ENCODE measurements around the gene LONP1. TPM values are rescaled to one million over a fixed set of nuclear protein-coding genes. Genes with fewer than 3 reads are reported as not detected.
A peak's percentile ranks its signal among the peaks of the same experiment; 100 is the strongest.

The LONP1 gene
- total RNA-seq, 4 donors from 2014 or later = 42.1 to 57.4 (median 47.7) TPM

DNA sequence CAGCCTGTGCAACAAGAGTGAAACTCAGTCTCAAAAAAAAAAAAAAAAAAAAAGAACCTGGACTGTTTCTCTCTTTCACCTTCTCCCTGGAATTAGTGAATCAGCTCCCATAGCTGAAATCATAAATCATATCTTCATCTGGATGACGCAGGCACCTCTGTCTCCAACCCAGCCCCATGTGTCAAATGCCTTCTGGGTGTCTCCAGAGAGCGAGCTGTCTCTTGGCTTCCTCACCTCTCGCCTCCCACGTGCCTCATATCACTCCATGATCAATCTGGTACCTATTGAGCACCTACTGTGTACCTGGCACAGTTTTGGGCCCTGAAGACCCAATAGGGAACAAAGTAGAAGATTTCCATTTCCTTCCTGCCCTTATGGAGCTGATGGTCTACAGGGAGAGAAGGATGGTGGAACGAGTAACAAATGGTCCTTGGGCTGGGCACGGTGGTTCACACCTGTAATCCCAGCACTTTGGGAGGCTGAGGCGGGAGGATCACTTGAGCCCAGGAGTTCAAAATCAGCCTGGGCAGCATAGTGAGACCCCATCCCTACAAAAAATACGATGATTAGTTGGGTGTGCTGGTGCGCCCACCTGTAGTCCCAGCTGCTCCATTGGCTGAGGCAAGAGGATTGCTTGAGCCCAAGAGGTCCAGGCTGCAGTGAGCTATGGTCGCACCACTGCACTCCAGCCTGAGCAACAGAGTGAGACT lies 36.6 kb downstream of the LONP1 start:
- no peak overlapping the region for H3K27ac ChIP-seq
- peaks cover 40% of the 10 kb centered on the region for H3K4me1 ChIP-seq
- no peaks in the 10 kb centered on the region for H3K27me3 ChIP-seq
- H3K4me3 ChIP-seq = no peak overlapping the region
- TF ChIP-seq POLR2A (IDR thresholded peaks at IDR 0.05) (no peak), EP300 (IDR thresholded peaks at IDR 0.05) (no peak), POLR2AphosphoS5 (IDR thresholded peaks at IDR 0.05) (no peak)
- TF ChIP-seq, protein P1, sequence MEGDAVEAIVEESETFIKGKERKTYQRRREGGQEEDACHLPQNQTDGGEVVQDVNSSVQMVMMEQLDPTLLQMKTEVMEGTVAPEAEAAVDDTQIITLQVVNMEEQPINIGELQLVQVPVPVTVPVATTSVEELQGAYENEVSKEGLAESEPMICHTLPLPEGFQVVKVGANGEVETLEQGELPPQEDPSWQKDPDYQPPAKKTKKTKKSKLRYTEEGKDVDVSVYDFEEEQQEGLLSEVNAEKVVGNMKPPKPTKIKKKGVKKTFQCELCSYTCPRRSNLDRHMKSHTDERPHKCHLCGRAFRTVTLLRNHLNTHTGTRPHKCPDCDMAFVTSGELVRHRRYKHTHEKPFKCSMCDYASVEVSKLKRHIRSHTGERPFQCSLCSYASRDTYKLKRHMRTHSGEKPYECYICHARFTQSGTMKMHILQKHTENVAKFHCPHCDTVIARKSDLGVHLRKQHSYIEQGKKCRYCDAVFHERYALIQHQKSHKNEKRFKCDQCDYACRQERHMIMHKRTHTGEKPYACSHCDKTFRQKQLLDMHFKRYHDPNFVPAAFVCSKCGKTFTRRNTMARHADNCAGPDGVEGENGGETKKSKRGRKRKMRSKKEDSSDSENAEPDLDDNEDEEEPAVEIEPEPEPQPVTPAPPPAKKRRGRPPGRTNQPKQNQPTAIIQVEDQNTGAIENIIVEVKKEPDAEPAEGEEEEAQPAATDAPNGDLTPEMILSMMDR (IDR thresholded peaks at IDR 0.05) = no peak
- WGBS = 82% methylated on average over 10 of the region's 10 CpGs
- no peak for DNase-seq (ENCODE audit: low spot score in 2 of 2)
- no peaks in the 10 kb centered on the region for H3K9me3 ChIP-seq
- no peaks in the 10 kb centered on the region for H3K36me3 ChIP-seq

DNA sequence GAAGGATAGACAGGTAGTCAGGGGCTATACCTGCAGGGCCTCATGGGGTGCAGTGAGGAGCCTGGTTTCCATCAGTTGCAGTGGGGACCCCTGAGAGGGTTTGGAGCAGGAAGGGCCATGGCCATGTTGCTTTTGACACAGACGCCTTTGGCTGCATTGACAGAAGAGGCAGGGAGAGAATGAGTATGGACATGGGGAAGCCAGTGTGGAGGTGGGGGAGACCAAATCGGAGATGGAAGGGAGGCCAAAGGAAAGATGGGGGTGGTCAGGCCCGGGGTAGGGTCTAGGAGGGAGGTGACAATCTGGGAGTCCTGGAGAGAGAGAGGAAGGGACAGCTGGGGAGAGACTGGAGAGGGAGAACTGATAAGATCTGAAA lies 37.9 kb downstream of the LONP1 start:
- no peak for DNase-seq (ENCODE audit: low spot score in 2 of 2)
- WGBS = 87% methylated on average over 3 of the region's 3 CpGs

DNA sequence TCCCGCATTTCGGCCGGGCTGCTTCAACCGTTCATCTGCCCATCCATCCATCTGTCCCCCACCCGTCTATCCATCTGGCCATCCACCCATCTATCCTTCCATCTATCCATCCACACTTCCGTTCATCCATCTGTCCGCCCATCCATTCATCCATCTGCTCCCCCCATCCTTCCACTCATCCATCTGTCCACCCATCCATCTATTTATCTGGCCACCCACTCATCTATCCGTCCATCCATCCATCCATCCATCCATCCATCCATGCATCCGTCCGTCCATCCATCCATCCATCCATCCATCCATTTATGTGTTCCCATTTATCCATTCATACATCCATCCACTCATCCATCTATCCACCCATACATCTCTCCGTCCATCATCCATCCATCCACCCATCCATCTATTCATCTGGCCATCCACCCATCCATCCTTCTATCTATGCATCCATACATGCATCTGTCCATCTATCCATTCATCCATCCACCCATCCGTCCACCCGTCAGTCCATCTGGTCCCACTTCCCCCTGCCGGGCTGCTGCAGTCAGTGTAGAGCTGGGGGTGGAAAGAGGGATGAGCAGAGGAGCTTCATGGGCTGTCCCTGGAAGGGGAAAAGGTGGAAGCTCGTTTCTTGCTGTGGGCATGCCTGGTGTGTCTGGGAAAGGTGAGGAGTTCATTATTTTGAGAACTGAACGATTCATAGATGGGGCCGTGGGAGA lies 38.4 kb downstream of the LONP1 start:
- 67% methylated on average over 17 of the region's 17 CpGs for WGBS
- TF ChIP-seq POLR2A (IDR thresholded peaks at IDR 0.05) (no peak), POLR2AphosphoS5 (IDR thresholded peaks at IDR 0.05) (no peak), EP300 (IDR thresholded peaks at IDR 0.05) (no peak)
- TF ChIP-seq, protein P1 (IDR thresholded peaks at IDR 0.05) = no peak
- no peaks in the 10 kb centered on the region for H3K9me3 ChIP-seq
- peak overlapping the region; percentile 76 for H3K4me3 ChIP-seq
- H3K36me3 ChIP-seq = no peaks in the 10 kb centered on the region
- H3K4me1 ChIP-seq = peaks cover 29% of the 10 kb centered on the region
- H3K27ac ChIP-seq = no peak overlapping the region
- DNase-seq (ENCODE audit: low spot score in 2 of 2) = no peak
- no peaks in the 10 kb centered on the region for H3K27me3 ChIP-seq

More for the DNA sequence above, 37.9 kb downstream of the LONP1 start:
- no peaks in the 10 kb centered on the region for H3K9me3 ChIP-seq
- H3K36me3 ChIP-seq = no peaks in the 10 kb centered on the region
- no peak overlapping the region for H3K4me3 ChIP-seq
- no peaks in the 10 kb centered on the region for H3K27me3 ChIP-seq
- no peak overlapping the region for H3K27ac ChIP-seq
- peaks cover 34% of the 10 kb centered on the region for H3K4me1 ChIP-seq
- TF ChIP-seq EP300 (IDR thresholded peaks at IDR 0.05) (no peak), POLR2A (IDR thresholded peaks at IDR 0.05) (no peak), POLR2AphosphoS5 (IDR thresholded peaks at IDR 0.05) (no peak)
- TF ChIP-seq, protein P1 (IDR thresholded peaks at IDR 0.05) = no peak

DNA sequence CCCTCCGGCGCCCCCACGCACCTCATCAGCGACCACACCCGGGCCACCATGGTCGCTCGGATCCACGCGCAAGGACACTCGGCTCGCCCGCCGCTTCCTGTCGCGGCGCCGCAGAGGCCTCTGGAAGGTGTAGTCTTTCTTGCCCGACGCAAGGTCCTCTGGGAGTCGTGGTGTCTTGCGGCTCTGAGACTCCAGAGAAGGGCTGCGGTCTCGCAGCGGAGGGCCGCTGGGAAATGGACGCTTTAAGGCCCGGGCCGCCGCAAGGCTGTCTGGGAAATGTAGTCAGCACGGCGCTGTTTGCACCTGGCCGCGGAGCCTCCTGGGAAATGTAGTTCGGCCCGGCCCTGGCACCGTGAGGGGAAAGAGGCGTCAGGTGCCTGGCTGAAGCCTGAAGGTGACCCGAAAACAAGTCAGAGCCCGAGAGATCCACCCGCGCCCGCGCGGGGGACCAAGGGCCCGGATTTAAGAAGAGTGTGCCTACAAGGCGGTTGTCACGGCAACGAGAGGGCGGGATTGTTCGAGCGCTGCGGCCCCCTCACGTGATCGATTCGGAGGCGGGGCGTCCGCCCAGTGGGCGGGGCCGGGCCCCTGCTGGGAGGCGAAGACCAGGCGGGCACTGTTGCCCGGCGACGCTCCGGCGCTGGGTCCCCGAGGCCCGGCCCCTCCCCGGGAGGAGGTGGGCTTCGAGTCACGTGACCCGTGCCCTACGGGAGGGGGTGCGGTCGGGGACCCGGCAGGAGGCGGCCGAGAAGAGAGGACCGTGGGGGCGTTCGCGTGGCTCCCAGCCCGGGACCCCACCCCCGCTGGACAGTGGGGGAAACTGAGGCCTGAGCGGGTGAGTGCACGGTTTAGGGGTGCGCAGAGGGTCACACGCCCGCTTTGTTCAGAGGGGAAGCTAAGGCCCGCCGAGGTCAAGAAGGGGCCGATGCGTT lies 39.2 kb downstream of the LONP1 start, which contains the start of the genes HSD11B1L and MICOS13:
Gene HSD11B1L, plus strand, starts transcription at position 591 of the 932 bp plus-strand sequence. CDS start 3,806 bp downstream, outside the sequence.
Gene MICOS13, minus strand, starts transcription at position 80 of the 932 bp plus-strand sequence. Its CDS starts 30 bp downstream, at position 50.
- no peaks in the 10 kb centered on the region for H3K36me3 ChIP-seq
- H3K4me3 ChIP-seq = peak within 1 kb of the TSS; percentile 76
- TF ChIP-seq, protein P1 (IDR thresholded peaks at IDR 0.05) = no peak
- TF ChIP-seq POLR2A (IDR thresholded peaks at IDR 0.05) (peak in 1 of 2 donors; percentile 16), POLR2AphosphoS5 (IDR thresholded peaks at IDR 0.05) (peak; percentile 6 to 91 (median 59)), EP300 (IDR thresholded peaks at IDR 0.05) (no peak)
- WGBS = 2% methylated on average over 26 of the region's 94 CpGs
- H3K27ac ChIP-seq = peak within 1 kb of the TSS; percentile 83
- peaks cover 23% of the 10 kb centered on the region for H3K4me1 ChIP-seq
- DNase-seq (ENCODE audit: low spot score in 2 of 2) = peak; percentile 99
- no peaks in the 10 kb centered on the region for H3K27me3 ChIP-seq
- no peaks in the 10 kb centered on the region for H3K9me3 ChIP-seq
